IMR-90 (cell line): ENCODE data around the gene PIP4K2B. TPM values are rescaled to one million over a fixed set of nuclear protein-coding genes. Genes with fewer than 3 reads are reported as not detected.

Experiments used
- ATAC-seq: fragments of 200-7000 bp; cut with Tn5 transposase; 2 replicates; pipeline ENCODE4 v1.9.1; 2020; ENCODE audit warnings: low read depth, mild to moderate bottlenecking, moderate library complexity
- BruUV-seq: library from RNA; stranded (reverse); fragments of 400-500 nt; replicated peaks from 2 replicates; lab custom pipeline; 2021; lab: Mats Ljungman, UMichigan
- CTCF ChIA-PET: fragments of 300-600 bp; formaldehyde crosslinking; extraction: SDS; loops from one replicate; lab custom pipeline; 2021; ENCODE audit warnings: antibody characterized with exemption; lab: Yijun Ruan, JAX
- POLR2A ChIA-PET: fragments of 300-600 bp; sonication (Branson Sonifier 250); formaldehyde crosslinking; loops from one replicate; lab custom pipeline; 2022; ENCODE audit warnings: antibody characterized with exemption; ENCODE audit not compliant: unreplicated experiment; lab: Charles Lee
- DNase-seq: peaks from one replicate; pipeline ENCODE4 v3.0.0; 2013
- H2AFZ ChIP-seq: replicated peaks from 2 replicates; pipeline ENCODE3; 2013; ENCODE audit warnings: low read length, mild to moderate bottlenecking; ENCODE audit not compliant: poor library complexity
- H2AK5ac ChIP-seq: 2 replicates; pipeline ENCODE4 v1.6.1; 2013; ENCODE audit warnings: low read depth, low read length, inconsistent platforms
- H2AK9ac ChIP-seq: replicated peaks from 2 replicates; pipeline ENCODE3; 2013; ENCODE audit warnings: mild to moderate bottlenecking, low read depth, low read length, moderate library complexity; ENCODE audit not compliant: poor library complexity
- H2BK120ac ChIP-seq: 2 replicates; pipeline ENCODE4 v1.6.1; 2013; ENCODE audit warnings: low read depth, low read length, inconsistent platforms
- H2BK15ac ChIP-seq: 3 replicates; pipeline ENCODE4 v1.6.1; 2013; ENCODE audit warnings: low read depth, low read length, inconsistent platforms
- H2BK20ac ChIP-seq: 2 replicates; pipeline ENCODE4 v1.6.1; 2013; ENCODE audit warnings: low read depth, mild to moderate bottlenecking, inconsistent platforms, low read length, moderate library complexity
- H2BK5ac ChIP-seq: 2 replicates; pipeline ENCODE4 v1.6.1; 2013; ENCODE audit warnings: mild to moderate bottlenecking, low read depth, low read length, inconsistent platforms; ENCODE audit not compliant: poor library complexity, severe bottlenecking
- H3K14ac ChIP-seq: replicated peaks from 2 replicates; pipeline ENCODE4 v1.6.1; 2013; ENCODE audit warnings: low read depth, low read length, inconsistent platforms
- H3K18ac ChIP-seq: 2 replicates; pipeline ENCODE4 v1.6.1; 2013; ENCODE audit warnings: low read depth, low read length, control low read depth
- H3K23ac ChIP-seq: 2 replicates; pipeline ENCODE4 v1.6.1; 2013; ENCODE audit warnings: low read depth, low read length, inconsistent platforms
- H3K27ac ChIP-seq: 2 replicates; pipeline ENCODE4 v1.5.1; 2013; ENCODE audit warnings: mild to moderate bottlenecking, control low read depth, low read length; ENCODE audit not compliant: insufficient read depth
- H3K27me3 ChIP-seq: 2 replicates; pipeline ENCODE4 v1.6.1; 2013; ENCODE audit warnings: low read length; ENCODE audit not compliant: control insufficient read depth, insufficient read depth
- H3K36me3 ChIP-seq: 2 replicates; pipeline ENCODE4 v1.6.1; 2013; ENCODE audit warnings: low read length, mixed read lengths; ENCODE audit not compliant: control insufficient read depth, insufficient read depth
- H3K4ac ChIP-seq: 2 replicates; pipeline ENCODE4 v1.6.1; 2013; ENCODE audit warnings: low read depth, low read length, inconsistent platforms
- H3K4me1 ChIP-seq: 2 replicates; pipeline ENCODE4 v1.6.1; 2013; ENCODE audit warnings: low read length, mixed read lengths; ENCODE audit not compliant: control insufficient read depth, insufficient read depth
- H3K4me2 ChIP-seq: 2 replicates; pipeline ENCODE4 v1.6.1; 2013; ENCODE audit warnings: low read depth, mild to moderate bottlenecking, control low read depth, low read length, moderate library complexity
- H3K4me3 ChIP-seq: 2 replicates; pipeline ENCODE4 v1.5.1; 2013; ENCODE audit warnings: low read depth, mild to moderate bottlenecking, control low read depth, low read length, moderate library complexity; ENCODE audit not compliant: insufficient read depth
- H3K56ac ChIP-seq: 2 replicates; pipeline ENCODE4 v1.6.1; 2013; ENCODE audit warnings: low read length, inconsistent platforms; ENCODE audit not compliant: insufficient read depth; ENCODE audit errors: extremely low read depth
- H3K79me1 ChIP-seq, 2 experiments: 2 replicates each; pipeline ENCODE4 v1.6.1; 2013; ENCODE audit warnings: low read length in 2 of 2, inconsistent platforms in 1 of 2, low read depth in 1 of 2
- H3K9ac ChIP-seq: 2 replicates; pipeline ENCODE4 v1.6.1; 2013; ENCODE audit warnings: low read depth, low read length, control low read depth
- H3K9me1 ChIP-seq: 2 replicates; pipeline ENCODE4 v1.6.1; 2013; ENCODE audit warnings: low read length, inconsistent platforms; ENCODE audit not compliant: insufficient read depth
- H3K9me3 ChIP-seq: 2 replicates; pipeline ENCODE4 v1.6.1; 2013; ENCODE audit warnings: low read length; ENCODE audit not compliant: control insufficient read depth, insufficient read depth
- H4K20me1 ChIP-seq: 2 replicates; pipeline ENCODE4 v1.6.1; 2013; ENCODE audit warnings: low read length, inconsistent platforms; ENCODE audit not compliant: insufficient read depth
- H4K5ac ChIP-seq: 2 replicates; pipeline ENCODE4 v1.6.1; 2013; ENCODE audit warnings: mild to moderate bottlenecking, low read depth, low read length, control low read depth
- H4K8ac ChIP-seq, 2 experiments: 2 replicates each; pipeline ENCODE4 v1.6.1; 2013; ENCODE audit warnings: low read depth in 2 of 2, low read length in 2 of 2, control low read depth in 1 of 2, inconsistent platforms in 1 of 2
- H4K91ac ChIP-seq: 2 replicates; pipeline ENCODE4 v1.6.1; 2013; ENCODE audit warnings: low read depth, low read length, inconsistent platforms; ENCODE audit not compliant: insufficient read depth
- CEBPB ChIP-seq: IDR thresholded peaks from 2 replicates; pipeline ENCODE4 v1.6.1; 2012; ENCODE audit warnings: low read depth, low read length, improper control_type of control experiment
- MAFK ChIP-seq: IDR thresholded peaks from 2 replicates; pipeline ENCODE4 v1.6.1; 2012; ENCODE audit warnings: low read depth, low read length, improper control_type of control experiment
- RCOR1 ChIP-seq: IDR thresholded peaks from 2 replicates; pipeline ENCODE4 v1.6.1; 2012; ENCODE audit warnings: mild to moderate bottlenecking, low read length, improper control_type of control experiment; ENCODE audit not compliant: insufficient replicate concordance
- WGBS, 2 experiments: methylation state at CpG; one replicate each; pipeline versions ENCODE4 v1.1.5 to v1.1.7; 2013; ENCODE audit warnings: missing lambda C conversion rate in 2 of 2; ENCODE audit not compliant: insufficient read length in 1 of 2; ENCODE audit errors: extremely low coverage in 2 of 2; 5-methylcytosine and 5-hydroxymethylcytosine counted together
- dilution Hi-C: fragments of 300-500 bp; cut with HindIII; formaldehyde crosslinking; loops from one replicate; pipeline ENCODE4 v1.14.3; 2018; ENCODE audit warnings: low sequenced_read_pairs; ENCODE audit not compliant: unreplicated experiment
- in situ Hi-C: fragments of 300-500 bp; cut with MboI; formaldehyde crosslinking; loops from 3 replicates; pipeline ENCODE4 v1.14.3; 2019; ENCODE audit warnings: low sequenced_read_pairs, inconsistent platforms, mixed read lengths
- intact Hi-C: fragments of 100-400 bp; cut with micrococcal nuclease; formaldehyde crosslinking; loops from 2 replicates; pipeline ENCODE4 v1.10.0; 2022
- polyA plus RNA-seq, 3 experiments: library from polyadenylated mRNA; depleted of rRNA; stranded (reverse); fragments of >200 nt; gene quantifications; 2 replicates each; pipeline ENCODE4 v1.2.3, GENCODE V29; 2012; ENCODE audit warnings: low replicate concordance in 1 of 3
- total RNA-seq: library from RNA; depleted of rRNA; stranded (reverse); fragments of >200 nt; gene quantifications from 2 replicates; pipeline ENCODE4 v1.2.3, GENCODE V29; 2012
- TF ChIP-seq, protein P1 (sequence below): conservative IDR thresholded peaks from 2 replicates; pipeline ENCODE4 v1.5.1; 2012; ENCODE audit warnings: mild to moderate bottlenecking, low read depth, low read length, improper control_type of control experiment
- TF ChIP-seq, protein P2 (sequence below): fragments of 150-350 bp; IDR thresholded peaks from 2 replicates; pipeline ENCODE4 v1.6.1; 2017; ENCODE audit warnings: mild to moderate bottlenecking, antibody characterized with exemption, low read length, low read depth

PIP4K2B gene
- total and polyA plus RNA-seq, 2 of the 4 experiments (the other 2 are of a cell fraction) = 40.0 to 40.2 TPM

DNA sequence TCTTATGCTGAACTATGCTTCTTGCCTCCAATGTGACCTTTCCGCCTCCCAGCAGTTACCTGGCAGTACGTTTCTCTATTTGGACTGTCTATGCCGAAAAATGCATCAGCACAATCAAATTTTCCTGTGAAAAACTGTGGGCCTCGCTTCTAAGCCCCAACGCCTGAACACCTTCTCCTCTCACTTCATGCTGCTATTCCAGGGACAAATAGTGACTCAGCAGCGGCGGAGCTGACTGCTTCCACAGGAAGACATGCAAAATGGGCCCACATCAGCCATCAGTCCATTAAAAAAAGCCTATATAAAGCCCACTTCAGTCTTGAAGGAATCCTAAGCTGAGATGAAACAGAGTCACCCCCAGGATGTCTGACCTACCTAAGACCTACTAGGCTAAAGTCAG is 10.5 kb upstream of the PIP4K2B start:
- Histone ChIP-seq H2BK20ac (no peak overlapping the region), H2AK9ac (no peak overlapping the region), H3K9ac (no peak overlapping the region), H2AK5ac (no peak overlapping the region), H4K91ac (no peak overlapping the region), H2BK15ac (no peak overlapping the region), H3K23ac (no peak overlapping the region), H3K56ac (no peak overlapping the region), H2BK5ac (no peak overlapping the region), H2BK120ac (no peak overlapping the region), H3K14ac (no peak overlapping the region), H3K79me1 (peaks cover 3 to 6% of the 10 kb centered on the region in 2 experiments; a peak in 3 of 4 replicates), H4K5ac (no peak overlapping the region), H3K9me1 (no peaks in the 10 kb centered on the region), H3K36me3 (peaks cover 48% of the 10 kb centered on the region), H3K18ac (no peak overlapping the region), H3K27me3 (no peaks in the 10 kb centered on the region), H3K4me3 (no peak overlapping the region), H3K4me2 (no peak overlapping the region), H3K4ac (no peak overlapping the region), H3K27ac (no peak overlapping the region), H4K8ac (no peak overlapping the region), H3K4me1 (no peaks in the 10 kb centered on the region), H4K20me1 (no peaks in the 10 kb centered on the region), H3K9me3 (no peaks in the 10 kb centered on the region), H2AFZ (no peak overlapping the region)
- POLR2A ChIA-PET = no interaction called here
- no peak for DNase-seq
- CTCF ChIA-PET = no interaction called here
- in situ Hi-C loops (no loop called here), dilution Hi-C loops (no loop called here), intact Hi-C loops (no loop called here)
- BruUV-seq = no TSS peak
- TF ChIP-seq CEBPB = no peak
- TF ChIP-seq RCOR1 = no peak
- TF ChIP-seq, protein P1, sequence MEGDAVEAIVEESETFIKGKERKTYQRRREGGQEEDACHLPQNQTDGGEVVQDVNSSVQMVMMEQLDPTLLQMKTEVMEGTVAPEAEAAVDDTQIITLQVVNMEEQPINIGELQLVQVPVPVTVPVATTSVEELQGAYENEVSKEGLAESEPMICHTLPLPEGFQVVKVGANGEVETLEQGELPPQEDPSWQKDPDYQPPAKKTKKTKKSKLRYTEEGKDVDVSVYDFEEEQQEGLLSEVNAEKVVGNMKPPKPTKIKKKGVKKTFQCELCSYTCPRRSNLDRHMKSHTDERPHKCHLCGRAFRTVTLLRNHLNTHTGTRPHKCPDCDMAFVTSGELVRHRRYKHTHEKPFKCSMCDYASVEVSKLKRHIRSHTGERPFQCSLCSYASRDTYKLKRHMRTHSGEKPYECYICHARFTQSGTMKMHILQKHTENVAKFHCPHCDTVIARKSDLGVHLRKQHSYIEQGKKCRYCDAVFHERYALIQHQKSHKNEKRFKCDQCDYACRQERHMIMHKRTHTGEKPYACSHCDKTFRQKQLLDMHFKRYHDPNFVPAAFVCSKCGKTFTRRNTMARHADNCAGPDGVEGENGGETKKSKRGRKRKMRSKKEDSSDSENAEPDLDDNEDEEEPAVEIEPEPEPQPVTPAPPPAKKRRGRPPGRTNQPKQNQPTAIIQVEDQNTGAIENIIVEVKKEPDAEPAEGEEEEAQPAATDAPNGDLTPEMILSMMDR = no peak
- no peak for TF ChIP-seq MAFK
- TF ChIP-seq, protein P2, sequence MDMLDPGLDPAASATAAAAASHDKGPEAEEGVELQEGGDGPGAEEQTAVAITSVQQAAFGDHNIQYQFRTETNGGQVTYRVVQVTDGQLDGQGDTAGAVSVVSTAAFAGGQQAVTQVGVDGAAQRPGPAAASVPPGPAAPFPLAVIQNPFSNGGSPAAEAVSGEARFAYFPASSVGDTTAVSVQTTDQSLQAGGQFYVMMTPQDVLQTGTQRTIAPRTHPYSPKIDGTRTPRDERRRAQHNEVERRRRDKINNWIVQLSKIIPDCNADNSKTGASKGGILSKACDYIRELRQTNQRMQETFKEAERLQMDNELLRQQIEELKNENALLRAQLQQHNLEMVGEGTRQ = no peak
- no peak for ATAC-seq
- 98% methylated on average over 4 of the region's 7 CpGs; no CpG with 5 or more reads in 1 of the 2 experiments for WGBS, 2 experiments
